ENCODE data around the gene SMYD5.
"Not testable (repeated sequence)": the region's sequence is repeated elsewhere in the genome, so short reads cannot be mapped to it uniquely, and the experiment has no call there.

The SMYD5 gene

GRCh38 chr2:73214120-73215035 lies at the start of gene SMYD5:
SMYD5 (plus strand) TSS chr2:73214245; CDS start chr2:73214267, 22 bp downstream.
- DNase-seq, result peak; percentile 73 to 92 (median 81)

GRCh38 chr2:73165978-73166377 lies 48.1 kb upstream of the SMYD5 start:
- DNase-seq, result not testable (repeated sequence)

- not testable (repeated sequence) for DNase-seq
Measured at GRCh38 chr2:73166813-73167212, 47.2 kb upstream of the SMYD5 start.

- DNase-seq, result not testable (repeated sequence)
Measured at GRCh38 chr2:73168348-73168747, 45.7 kb upstream of the SMYD5 start.

- DNase-seq, result not testable (repeated sequence)
Measured at GRCh38 chr2:73170341-73170740, 43.7 kb upstream of the SMYD5 start.

GRCh38 chr2:73172963-73173362 lies 41.1 kb upstream of the SMYD5 start:
- no peak for DNase-seq

- DNase-seq, result no peak
Measured at GRCh38 chr2:73173781-73174180, 40.3 kb upstream of the SMYD5 start.

- DNase-seq, result no peak
Measured at GRCh38 chr2:73174244-73174643, 39.8 kb upstream of the SMYD5 start.

DNA sequence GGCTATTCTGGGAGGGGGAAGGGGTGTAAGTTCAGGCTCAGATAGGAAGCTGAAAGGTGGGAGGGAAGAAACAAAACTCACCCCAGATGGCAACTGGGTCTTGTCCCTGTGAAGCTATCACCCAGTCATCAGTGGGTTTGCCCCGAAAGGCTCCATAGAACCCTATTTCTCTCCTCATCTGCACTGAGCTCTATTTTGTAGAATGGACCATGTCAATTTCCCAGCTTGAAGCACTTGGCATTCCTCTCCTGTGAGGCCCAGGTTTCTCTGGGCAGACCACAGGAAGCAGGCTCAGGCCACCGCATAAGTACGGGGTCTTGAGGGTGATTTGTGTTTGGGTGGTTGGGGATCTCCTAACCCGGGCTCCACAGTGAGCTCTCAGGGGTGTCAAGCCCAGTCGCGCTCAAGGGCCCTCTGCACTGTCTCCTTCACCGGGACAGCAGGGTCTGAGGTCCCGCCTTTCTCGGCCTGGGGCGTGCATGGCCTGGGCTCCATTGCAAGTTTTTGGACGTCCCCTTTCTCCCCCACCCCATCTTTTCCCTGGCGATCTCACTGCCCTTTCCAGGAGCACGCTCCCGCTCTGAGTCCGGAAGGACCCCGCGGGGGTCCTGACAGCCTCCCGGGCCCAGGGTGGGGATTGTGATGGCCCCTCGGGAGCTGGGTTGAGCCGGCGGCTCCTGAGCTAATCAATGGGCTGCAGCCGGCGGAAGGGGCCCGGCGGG lies 38.9 kb upstream of the SMYD5 start:
- no peak for DNase-seq

GRCh38 chr2:73175663-73176204 lies 38.3 kb upstream of the SMYD5 start:
- peak; percentile 27 to 75 (median 52) for DNase-seq

DNA sequence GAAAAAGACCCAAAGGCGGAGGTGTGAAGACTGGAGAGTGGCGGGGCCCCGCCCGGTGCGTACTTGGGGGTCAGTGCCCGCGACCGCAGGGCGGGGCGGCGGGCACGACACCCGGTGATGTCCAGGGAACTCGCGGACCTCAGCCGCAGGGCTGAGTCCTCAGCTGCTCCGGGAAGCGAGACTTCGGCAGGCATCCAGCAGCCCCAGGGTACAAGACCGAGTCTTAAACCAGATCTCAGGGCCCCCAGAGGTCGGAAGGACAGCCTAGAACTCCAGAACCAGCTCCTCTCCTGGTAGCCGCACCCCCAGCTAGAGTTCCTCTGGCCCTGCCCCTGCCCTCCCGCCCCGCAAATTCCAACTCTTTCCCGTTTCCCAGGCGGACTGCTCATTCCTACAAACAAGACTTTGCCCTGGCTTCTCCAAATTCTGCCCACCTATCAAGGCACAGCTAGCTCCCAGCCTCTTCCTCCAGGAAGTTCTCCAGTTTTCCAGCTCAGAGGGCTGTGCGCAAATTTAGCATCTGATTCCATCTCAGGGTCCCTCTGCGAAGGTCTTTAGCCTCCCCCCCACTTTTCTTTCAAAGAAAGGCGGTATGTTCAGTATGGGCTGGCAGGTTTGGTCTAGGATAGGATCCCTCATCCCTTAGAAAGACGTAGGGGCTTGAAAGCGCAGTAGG lies 37.7 kb upstream of the SMYD5 start:
- peak in 1 of 4 experiments; percentile 11 for DNase-seq

DNA sequence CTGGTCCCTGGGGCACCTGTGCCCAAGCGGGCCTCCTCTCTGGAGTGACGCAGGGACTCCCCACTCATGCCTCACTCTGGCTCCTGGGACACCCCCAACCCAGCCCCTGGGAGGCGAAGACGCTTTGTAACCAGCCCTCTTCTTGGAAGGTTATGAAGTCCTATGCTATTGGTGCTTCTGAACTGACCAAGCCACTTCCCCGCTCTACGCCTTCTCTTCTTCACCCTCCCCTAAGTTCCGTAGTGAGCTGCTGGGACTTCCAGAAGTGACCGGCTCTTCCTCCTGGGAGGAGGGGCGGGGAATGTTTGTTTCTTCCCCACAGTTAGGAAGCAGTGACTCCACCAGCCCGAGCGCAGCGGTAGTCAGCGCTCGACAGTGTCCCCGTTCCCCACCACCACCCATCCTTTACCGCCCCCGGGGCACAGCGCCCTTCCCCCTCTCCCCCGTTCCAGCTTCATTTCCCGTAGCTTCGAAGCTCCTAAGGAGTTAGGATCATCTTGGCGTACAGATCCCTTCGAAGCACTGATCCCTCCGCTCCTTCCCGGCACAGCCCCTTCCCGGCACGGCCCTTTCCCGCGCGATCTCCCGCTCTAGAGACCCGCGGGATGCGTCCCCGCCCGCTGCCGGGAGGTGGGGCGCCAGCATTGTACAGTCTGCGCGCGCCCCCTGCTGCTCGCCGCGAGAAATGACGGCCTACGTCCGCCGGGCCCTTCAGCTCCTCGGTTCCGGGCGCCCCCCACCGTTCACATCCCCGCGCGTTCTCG lies 37.0 kb upstream of the SMYD5 start:
- DNase-seq, result peak; percentile 78 to 89 (median 81)

GRCh38 chr2:73177645-73178255 lies 36.3 kb upstream of the SMYD5 start:
- DNase-seq, result no peak

DNA sequence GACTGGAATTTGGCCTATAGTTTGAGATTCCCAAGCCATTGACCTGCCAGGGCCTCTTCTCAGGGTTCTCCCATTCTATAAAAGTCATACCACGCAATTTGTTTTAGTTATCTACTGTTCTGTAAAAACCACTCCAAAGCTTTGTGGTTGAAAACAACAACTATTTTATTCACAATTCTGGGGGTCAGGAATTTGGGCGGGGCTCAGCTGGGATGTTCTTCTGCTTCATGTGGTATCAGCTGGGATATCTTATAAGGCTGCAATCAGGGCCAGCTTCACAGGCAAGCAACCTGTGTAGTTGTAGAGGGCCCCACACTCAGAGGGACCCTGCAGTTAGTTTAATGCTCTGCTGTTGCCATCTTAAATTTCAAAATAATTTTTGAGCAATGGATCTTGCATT lies 28.1 kb upstream of the SMYD5 start:
- no peak for DNase-seq

DNA sequence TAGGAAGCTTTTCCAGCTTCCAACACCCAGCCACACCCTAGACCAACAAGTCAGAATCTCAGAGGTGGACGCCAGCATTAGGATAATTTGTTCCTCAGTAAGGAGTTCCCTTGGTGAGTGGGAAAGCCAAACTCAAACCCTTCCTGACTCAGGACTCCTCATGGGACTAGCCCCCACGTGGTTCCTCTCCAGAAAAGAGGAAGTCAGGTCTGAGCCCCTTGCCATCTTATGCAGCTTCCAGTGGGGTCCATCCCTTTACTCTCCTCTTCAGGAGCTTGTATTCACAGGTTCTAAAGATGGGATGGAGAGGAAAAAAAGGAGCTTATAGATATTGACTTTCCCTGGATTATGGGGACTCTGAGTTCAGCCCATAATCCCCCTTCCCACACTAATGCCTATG lies 26.5 kb upstream of the SMYD5 start:
- no peak for DNase-seq

- DNase-seq, result no peak
Measured at GRCh38 chr2:73197579-73197978, 16.5 kb upstream of the SMYD5 start.

DNA sequence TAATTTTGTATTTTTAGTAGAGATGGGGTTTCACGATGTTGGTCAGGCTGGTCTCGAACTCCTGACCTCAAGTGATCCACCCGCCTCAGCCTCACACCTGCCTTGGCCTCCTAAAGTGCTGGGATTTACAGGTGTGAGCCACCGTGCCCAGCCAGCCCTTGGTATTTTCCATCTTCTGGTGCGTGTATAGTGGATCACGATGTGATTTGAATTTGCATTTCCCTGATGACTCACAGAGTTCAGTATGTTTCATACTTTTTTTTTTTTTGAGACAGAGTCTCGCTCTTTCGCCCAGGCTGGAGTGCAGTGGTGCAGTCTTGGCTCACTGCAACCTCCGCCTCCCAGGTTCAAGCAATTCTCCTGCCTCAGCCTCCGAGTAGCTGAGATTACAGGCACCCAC lies 13.8 kb upstream of the SMYD5 start:
- not testable (repeated sequence) for DNase-seq

GRCh38 chr2:73202156-73203054 lies 11.6 kb upstream of the SMYD5 start, which contains the start of gene NOTO:
NOTO (plus strand) TSS chr2:73202574; CDS start chr2:73202667, 93 bp downstream.
- DNase-seq, result no peak

DNA sequence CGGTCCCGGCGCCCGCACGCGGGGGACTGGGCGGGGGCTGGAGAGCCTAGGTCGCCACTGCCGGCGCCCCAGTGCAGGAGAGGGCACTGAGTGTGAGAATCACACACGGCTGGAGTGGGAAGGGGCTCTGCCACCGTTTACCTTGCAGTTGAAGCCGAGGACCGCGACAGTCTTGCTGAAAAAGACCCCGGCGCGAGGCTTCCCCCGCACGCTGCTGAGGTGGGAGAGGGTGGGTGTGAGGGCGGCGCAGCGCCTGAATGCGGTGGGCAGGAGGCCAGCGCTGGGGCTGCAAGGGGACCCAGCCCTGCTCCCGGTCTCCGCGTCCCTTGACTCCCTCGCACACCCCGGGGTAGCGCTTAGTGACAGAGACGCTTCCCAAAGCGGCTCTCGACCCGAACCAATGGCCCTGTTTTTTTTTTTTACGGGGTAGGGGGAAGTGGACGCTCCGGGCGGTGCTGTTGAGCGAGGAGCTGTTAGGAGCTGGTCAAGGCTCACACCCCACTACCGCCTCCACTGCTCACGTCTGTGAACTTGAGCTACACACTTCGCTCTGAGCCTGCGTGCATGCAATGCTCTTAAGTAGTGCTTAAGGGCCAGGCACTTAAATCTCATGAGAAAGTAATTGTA lies 10.9 kb upstream of the SMYD5 start:
- DNase-seq, result no peak

GRCh38 chr2:73205611-73206010 lies 8.4 kb upstream of the SMYD5 start:
- no peak for DNase-seq

Measured in activated naive CD4-positive, alpha-beta T cell (primary cell).